Lower leg skin (tissue), 3 donors: ENCODE results near the gene SRP14.

Source experiments
- POLR2A ChIP-seq, 2 donors: fragments of 450-650 bp; IDR thresholded peaks; one replicate each; pipeline ENCODE4 v1.6.1; 2016 to 2017; ENCODE audit warnings: antibody characterized with exemption in 2 of 2, mild to moderate bottlenecking in 1 of 2, moderate library complexity in 1 of 2
- TF ChIP-seq, protein P1 (sequence below), 3 donors: fragments of 450-650 bp; IDR thresholded peaks; one replicate each; pipeline ENCODE4 v1.5.1; 2016; ENCODE audit warnings: antibody characterized with exemption in 3 of 3, mild to moderate bottlenecking in 3 of 3, moderate library complexity in 2 of 3

- TF ChIP-seq POLR2A (IDR thresholded peaks at IDR 0.05): no peak
- TF ChIP-seq, protein P1, sequence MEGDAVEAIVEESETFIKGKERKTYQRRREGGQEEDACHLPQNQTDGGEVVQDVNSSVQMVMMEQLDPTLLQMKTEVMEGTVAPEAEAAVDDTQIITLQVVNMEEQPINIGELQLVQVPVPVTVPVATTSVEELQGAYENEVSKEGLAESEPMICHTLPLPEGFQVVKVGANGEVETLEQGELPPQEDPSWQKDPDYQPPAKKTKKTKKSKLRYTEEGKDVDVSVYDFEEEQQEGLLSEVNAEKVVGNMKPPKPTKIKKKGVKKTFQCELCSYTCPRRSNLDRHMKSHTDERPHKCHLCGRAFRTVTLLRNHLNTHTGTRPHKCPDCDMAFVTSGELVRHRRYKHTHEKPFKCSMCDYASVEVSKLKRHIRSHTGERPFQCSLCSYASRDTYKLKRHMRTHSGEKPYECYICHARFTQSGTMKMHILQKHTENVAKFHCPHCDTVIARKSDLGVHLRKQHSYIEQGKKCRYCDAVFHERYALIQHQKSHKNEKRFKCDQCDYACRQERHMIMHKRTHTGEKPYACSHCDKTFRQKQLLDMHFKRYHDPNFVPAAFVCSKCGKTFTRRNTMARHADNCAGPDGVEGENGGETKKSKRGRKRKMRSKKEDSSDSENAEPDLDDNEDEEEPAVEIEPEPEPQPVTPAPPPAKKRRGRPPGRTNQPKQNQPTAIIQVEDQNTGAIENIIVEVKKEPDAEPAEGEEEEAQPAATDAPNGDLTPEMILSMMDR (IDR thresholded peaks at IDR 0.05): no peak
Measured at GRCh38 chr15:40011303-40011702, 27.7 kb downstream of the SRP14 start.
